RPMI7951 (cell line): Measurements from ENCODE around the gene GPR27. TPM values are rescaled to one million over a fixed set of nuclear protein-coding genes. Genes with fewer than 3 reads are reported as not detected.

Experiments used
- DNase-seq: peaks from one replicate; pipeline ENCODE4 v3.0.0-alpha.2; 2012; ENCODE audit warnings: low read depth
- total RNA-seq: library from RNA; depleted of rRNA; stranded (reverse); fragments of >200 nt; shearing (Covaris generic); gene quantifications from 2 replicates; pipeline ENCODE4 v1.2.3, GENCODE V29; 2014; rRNA removed

Gene GPR27
- total RNA-seq, 1 experiment from 2014 or later: not detected

DNA sequence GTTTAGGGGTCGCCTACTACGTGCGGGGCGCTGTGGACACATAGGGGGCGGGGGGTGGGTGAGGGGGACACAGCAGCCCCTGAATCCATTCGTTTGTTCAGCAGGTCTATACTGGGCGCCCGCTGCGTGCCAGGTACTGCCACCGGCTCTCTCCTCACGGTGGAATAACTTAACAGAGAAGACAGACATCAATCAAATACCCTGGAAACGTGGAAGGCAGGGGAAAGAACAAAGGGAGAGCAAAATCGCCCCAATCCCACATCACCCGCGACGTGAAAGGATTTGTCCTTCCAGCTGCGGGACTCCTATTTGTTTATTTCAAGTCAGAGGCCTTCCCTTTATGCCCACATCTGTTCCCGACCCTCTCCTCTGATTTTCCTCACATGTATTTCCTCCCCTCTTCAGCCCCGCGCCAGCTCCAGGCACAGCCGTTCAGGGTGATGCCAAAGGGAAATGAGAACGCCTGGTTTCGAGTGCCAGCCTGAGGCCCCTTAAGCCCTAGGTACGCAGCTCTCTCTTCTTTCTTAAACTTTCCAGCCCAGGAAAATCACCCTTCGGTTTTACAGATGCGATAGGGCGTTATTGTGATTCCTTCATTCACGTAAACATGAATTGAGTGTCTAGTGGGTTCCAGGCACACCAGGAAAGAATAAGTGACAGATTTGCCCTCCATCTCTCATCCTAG is 32.0 kb downstream of the GPR27 start:
- DNase-seq: no peak

DNA sequence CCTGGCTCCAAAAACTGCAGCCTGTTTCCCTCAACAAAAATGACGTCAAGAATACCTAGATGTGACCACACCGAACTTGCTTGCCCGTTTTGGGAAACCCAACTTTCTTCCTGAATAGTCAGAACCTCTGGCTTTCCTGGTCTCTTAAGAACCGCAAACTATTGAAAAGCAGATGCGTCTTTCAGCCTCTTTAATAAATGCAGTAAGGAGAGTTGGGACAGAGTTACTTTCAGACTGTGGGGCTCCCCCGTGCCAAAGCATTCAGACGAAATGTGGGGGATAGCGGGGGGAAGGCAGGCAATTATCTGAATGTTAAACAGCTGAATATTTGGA is 32.5 kb downstream of the GPR27 start:
- DNase-seq: no peak

- no peak for DNase-seq
Measured at GRCh38 chr3:71786551-71786950, 32.9 kb downstream of the GPR27 start.

DNA sequence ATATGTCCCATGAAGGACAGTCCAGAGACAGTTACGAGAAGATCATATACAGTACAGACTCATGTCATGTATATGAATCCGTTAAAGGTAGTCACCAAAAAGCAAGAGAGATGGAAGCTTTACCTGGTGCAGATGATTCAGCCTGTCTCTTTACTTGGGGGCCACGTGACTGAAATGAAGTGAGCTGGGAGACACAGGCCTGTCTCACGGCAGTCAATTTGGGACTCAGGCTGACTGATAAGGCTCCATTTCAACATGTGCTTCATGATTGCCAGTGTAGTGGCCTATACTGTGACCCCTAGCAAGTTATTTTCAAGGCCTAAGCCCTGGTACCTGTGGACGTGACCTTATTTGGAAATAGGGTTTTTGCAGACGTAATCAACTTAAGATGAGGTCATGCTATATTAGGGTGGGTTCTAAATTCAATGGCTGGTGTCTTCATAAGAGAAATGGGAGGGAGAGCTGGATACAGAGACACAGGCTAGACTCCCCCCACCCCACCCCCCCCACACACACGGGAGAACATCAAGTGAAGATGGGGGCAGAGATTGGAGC is 34.3 kb downstream of the GPR27 start:
- no peak for DNase-seq

DNA sequence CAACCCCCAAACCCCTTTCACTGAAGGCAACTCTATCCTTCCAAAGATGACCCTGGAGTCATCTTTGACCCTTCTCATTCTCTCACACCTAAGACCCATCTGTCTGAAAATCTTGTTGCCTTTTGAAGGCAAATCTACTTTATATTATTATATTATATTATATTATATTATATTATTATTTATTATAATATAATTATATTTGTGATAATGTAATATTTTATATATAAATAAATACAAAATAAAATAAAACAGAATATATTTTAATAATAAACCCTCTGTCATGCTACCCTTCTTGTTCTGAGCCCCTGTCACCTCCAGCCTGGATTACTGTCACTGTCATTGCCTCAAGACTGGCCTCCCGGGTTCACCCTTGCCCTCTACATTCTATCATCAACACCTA is 36.3 kb downstream of the GPR27 start:
- DNase-seq: no peak

- DNase-seq: no peak
Measured at GRCh38 chr3:71791634-71792033, 38.0 kb downstream of the GPR27 start.

- no peak for DNase-seq
Measured at GRCh38 chr3:71796290-71796689, 42.6 kb downstream of the GPR27 start.

- no peak for DNase-seq
Measured at GRCh38 chr3:71797455-71797854, 43.8 kb downstream of the GPR27 start.

GRCh38 chr3:71800023-71800422 is 46.4 kb downstream of the GPR27 start:
- DNase-seq: no peak

DNA sequence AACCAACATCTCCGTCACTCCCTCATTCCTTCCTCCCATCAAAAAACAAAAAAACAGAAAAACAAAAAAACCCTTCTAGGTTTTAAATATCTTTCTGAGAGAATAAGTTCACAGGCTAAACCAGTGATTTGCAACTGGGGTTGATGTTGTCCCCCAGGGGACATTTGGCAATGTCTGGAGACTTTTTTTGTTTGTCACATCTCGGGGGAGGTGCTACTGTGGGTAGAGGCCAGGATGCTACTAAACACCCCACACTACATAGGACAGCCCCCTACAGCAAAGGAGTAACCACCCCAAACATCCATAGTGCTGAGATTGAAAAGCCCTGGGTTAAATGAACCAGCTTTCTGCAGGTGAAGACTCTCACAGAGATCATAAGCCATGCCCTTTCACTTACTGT is 48.3 kb downstream of the GPR27 start:
- DNase-seq: no peak

- DNase-seq: no peak
Measured at GRCh38 chr3:71803248-71803647, 49.6 kb downstream of the GPR27 start.

- no peak for DNase-seq
Measured at GRCh38 chr3:71805199-71805598, 51.5 kb downstream of the GPR27 start.

DNA sequence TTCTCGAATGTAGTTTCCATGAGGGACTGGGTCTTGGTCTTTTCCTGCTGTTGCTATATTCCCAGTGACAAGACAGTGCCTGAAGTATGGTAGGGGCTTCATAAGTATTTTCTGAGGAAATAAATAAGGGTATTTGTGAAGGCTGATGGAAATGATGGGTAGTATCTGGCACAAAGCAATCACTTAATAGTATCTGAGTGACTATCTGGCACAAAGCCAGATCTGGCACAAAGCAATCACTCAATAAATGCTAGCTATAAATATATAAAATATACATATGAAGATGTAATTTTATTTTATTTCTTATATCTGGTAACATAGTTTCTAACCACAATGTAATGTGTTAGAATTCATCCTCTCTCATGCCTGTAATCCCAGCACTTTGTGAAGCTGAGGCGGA is 52.0 kb downstream of the GPR27 start:
- DNase-seq: no peak

Other genes with a start within 250 kb of the GPR27 start
- 28.1 and 35.9 TPM in 2 replicates for gene FOXP1, start 170.1 kb upstream of the GPR27 start, total RNA-seq
- gene EIF4E3, start 28.5 kb upstream of the GPR27 start, total RNA-seq: 1.6 and 1.7 TPM in 2 replicates
- not detected in 2 replicates for gene PROK2, start 31.3 kb downstream of the GPR27 start, total RNA-seq